SIG-M5 treated with dmso at 0.1 percent for 504 hours (cell line): ENCODE results near the gene CCDC77.
"Not testable (repeated sequence)": the region's sequence is repeated elsewhere in the genome, so short reads cannot be mapped to it uniquely, and the experiment has no call there.

ENCODE experiments used
- DNase-seq: peaks from one replicate; lab custom pipeline; 2025; ENCODE audit not compliant: unreplicated experiment; lab: John Stamatoyannopoulos, UW

Gene CCDC77

GRCh38 chr12:401235-402028 lies at the start of gene CCDC77:
TSS of gene CCDC77 (plus strand) at chr12:401644. CDS start at chr12:409384, 7,740 bp downstream.
- DNase-seq: no peak

DNA sequence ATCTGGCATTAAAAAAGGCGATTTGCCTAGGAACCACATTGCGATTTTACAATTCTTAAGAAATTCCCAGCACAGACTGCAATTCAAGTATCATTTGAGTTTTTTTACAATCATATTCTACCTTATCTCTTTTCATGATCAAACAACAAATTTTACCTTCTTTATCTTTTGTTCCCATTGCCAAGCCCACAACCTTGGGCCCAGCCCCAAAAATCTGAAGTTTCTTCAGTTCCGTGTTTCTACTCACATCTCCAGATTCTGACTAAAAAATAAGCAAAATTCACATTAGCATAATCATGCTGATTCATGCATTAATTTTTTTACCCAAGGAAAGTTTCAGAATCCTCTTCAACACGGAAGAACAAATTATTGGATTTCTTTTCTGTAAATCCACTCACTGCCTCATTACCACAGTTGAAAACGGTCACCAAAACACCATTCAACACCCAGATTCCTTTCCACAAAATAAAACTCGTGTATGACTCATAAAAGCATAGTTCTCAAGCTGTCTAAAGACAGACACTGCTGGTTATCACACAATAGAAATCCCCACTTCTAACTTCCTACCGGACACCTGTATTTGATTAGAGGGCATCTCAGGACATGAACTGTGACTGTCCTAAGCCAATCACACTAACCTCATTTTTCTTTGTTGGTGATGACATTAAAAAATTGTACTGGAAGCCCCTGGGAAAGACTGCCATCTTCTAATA lies 45.0 kb upstream of the CCDC77 start:
- no peak for DNase-seq

DNA sequence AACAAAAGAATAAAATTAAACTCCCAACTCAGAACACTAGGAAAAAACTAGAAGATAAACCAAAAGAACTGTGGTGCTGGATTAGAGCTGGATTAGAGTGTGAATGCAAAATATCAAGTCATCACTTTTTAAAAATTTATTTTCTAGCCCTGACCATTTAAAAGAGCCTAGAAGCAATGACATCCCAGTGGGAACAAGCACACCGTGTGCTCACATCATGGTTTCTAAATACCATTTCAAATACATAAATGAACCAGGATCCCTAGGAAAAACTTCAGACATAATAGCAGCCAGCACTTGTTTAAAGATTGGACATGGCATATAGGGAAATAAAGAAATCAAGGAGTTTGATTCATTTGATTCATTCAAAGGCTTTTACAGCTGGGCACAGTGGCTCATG lies 42.4 kb upstream of the CCDC77 start:
- DNase-seq: no peak

DNA sequence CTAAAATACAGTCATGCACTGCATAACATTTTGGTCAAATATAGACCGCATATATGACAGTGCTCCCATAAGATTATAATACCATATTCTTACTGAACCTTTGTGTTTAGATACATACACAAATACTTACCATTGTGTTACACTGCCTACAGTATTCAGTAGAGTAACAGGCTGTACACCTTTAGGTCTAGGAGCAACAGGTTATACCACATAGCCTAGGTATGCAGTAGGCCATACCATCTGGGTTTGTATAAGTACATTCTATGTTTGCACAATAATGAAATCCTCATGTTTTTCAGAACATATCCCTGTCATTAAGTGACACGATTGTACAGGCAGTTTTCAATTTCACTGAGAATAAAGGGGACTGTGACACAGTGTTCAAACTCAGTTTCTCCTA lies 34.6 kb upstream of the CCDC77 start:
- no peak for DNase-seq

- DNase-seq: no peak
Measured at GRCh38 chr12:367972-368371, 33.5 kb upstream of the CCDC77 start.

- not testable (repeated sequence) for DNase-seq
Measured at GRCh38 chr12:370739-371485, 30.5 kb upstream of the CCDC77 start.

DNA sequence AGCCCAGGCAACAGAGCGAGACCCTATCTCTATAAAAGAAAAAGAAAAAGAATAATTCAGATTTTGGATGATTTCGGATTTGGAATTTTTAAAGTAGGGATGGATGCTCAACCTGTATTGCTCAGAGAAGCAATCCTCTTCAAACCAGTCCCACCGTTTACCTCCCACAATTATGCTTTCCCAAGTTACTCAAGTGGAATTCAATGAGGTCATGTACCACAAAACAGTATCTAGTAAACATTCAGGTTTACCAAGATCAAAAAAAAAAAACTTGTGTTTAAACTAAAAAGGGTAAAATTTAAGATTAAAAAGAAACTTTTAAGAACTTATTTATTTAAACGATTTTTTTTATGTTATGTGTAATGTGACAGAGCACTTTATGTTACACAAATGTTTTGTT lies 14.8 kb upstream of the CCDC77 start:
- DNase-seq: no peak

- DNase-seq: no peak
Measured at GRCh38 chr12:388012-388411, 13.4 kb upstream of the CCDC77 start.

DNA sequence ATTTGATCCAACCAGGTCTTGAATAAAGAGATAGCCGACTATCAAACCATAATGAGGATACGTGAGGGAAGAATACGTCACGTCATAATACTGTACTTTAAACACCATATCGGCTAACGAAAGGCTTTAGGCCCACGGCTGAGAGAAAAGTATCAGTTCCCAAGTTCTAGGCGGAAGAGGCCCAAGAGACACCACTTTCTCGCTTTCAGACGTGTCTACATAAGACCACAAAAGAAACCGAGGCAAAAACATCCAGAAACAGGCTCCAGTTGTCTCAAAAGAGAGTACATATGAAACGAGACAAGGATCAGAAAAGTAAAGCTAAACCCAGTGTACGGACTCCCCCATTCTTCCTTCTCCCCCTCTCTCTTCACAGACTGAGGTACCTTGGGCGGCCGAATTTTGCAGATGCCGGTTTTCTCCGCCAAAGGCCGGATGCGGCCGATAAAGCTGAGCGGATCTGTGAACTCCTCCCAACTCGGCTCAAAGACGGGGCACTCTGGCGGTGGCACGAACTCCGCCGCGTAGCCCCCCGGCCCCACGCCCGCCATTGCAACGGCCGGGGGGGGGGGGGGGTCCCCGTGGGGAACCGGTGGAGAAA lies 12.8 kb upstream of the CCDC77 start:
- DNase-seq: no peak

GRCh38 chr12:389142-390096 lies 12.0 kb upstream of the CCDC77 start, which contains the start of gene KDM5A:
TSS of gene KDM5A (minus strand) at chr12:389320. CDS start at chr12:389091, 229 bp downstream.
- no peak for DNase-seq

GRCh38 chr12:400828-401227 lies 616 bp upstream of the CCDC77 start:
- DNase-seq: no peak

- no peak for DNase-seq
Measured at GRCh38 chr12:402029-402389, 565 bp downstream of the CCDC77 start.

- DNase-seq: no peak
Measured at GRCh38 chr12:414859-415258, 13.4 kb downstream of the CCDC77 start.

DNA sequence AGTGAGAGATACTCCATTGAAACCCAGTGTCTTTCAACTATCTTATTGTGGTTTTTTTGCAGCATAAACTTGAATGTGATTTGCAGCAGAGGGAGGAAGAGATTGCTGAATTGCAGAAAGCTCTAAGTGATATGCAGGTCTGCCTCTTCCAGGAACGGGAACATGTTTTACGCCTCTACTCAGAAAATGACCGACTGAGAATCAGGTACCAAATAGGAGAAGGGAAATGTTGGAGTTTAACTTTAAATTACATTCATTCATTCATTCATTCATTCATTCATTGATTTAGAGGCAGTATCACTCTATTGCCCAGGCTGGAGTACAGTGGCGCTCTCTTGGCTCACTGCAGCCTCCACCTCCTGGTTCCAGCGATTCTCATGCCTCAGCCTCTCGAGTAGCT lies 17.0 kb downstream of the CCDC77 start:
- no peak for DNase-seq

DNA sequence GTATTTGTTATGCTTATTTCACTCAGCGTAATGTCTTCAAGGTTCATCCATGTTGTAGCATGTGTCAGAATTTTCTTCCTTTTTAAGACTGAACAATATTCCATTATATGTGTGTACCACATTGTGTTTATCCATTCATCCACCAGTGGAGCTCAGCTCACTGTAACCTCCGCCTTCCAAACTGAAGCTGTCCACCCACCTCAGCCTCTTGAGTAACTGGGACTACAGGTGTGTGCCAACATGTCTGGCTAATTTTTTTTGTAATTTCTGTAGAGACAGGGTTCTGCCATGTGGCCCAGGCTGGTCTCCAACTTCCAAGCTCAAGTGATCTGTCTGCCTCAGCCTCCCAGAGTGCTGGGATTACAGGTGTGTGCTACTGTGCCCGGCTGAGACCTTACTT lies 21.1 kb downstream of the CCDC77 start:
- no peak for DNase-seq

GRCh38 chr12:435737-436136 lies 34.3 kb downstream of the CCDC77 start:
- DNase-seq: not testable (repeated sequence)

DNA sequence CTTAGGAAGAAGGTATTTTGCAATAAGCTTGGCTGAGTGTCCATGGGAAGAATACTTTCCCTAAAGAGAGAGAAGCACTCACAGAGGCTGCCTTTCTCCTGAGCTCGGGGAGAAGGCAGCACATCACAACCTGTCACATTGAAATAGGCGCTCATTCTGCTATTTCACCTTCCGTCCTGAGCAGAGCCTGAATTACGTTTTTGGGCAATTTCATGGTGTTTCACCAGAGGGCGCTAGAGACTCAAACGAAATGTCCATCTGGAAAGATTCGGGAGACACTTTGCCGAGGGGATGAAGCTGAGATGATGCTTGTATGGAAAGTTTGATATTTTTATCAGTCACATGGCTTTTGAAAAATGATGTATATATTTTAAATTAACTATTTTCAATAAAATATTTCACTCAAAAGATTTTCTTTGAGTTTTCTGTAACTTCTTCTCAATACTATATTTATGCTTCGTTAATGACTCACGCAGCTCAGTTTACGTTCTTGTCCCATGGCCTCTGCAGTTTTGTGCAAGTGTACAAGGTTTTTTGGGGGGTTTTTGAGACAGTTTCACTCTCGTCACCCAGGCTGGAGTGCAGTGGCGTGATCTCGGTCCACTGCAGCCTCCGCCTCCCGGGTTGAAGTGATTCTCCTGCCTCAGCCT lies 40.9 kb downstream of the CCDC77 start:
- DNase-seq: peak; percentile 30

- no peak for DNase-seq
Measured at GRCh38 chr12:447141-447540, 45.7 kb downstream of the CCDC77 start.

DNA sequence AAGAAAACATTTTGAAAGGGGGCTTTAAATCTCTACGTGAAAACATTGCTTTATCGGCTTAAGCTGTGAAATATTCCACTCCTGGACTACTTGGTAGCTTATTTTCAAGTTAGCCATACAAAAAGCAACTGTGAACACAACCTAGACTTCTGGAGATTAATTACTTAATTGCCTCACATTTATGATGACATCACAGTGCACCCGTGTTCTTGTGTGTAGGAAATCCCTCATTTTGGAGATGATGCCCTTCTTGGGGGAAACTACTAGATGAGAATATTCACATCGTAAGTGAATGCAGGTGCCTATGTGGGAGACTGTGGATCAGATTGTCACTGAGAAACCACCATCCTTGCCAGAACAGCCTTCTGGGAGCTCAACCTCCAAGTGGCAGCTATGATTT lies 47.8 kb downstream of the CCDC77 start:
- no peak for DNase-seq

DNA sequence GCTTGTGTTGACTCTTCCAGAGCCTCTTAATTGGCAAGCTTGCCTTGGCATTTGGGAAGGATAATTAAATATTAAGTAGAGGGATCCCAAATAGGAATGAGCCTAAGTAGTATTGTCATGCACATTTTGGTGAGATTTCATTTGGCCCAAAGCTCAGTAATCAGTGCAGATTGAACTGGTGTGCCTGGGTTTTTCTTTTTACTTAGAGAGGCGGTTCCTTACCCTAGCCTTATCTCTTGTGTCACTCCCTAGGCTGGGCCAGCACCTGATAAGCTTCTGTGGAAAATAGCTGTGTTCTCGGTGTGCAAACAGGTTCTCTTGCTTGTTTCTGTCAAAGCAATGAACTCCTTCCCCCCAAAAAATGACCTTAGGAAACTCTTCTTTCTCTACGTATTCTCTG lies 49.0 kb downstream of the CCDC77 start:
- DNase-seq: no peak
